Activated CD8-positive, alpha-beta memory T cell treated with anti-CD3 and anti-CD28 coated beads, Interleukin-2, amount 50 U/mL, for 1 hour (primary cell): ENCODE measurements around the gene EXOC3L1.
A peak's percentile ranks its signal among the peaks of the same experiment; 100 is the strongest.

Source experiments
- DNase-seq: peaks from one replicate; pipeline ENCODE4 v3.0.0-alpha.2; 2020; ENCODE audit errors: extremely low read depth

The EXOC3L1 gene, protein sequence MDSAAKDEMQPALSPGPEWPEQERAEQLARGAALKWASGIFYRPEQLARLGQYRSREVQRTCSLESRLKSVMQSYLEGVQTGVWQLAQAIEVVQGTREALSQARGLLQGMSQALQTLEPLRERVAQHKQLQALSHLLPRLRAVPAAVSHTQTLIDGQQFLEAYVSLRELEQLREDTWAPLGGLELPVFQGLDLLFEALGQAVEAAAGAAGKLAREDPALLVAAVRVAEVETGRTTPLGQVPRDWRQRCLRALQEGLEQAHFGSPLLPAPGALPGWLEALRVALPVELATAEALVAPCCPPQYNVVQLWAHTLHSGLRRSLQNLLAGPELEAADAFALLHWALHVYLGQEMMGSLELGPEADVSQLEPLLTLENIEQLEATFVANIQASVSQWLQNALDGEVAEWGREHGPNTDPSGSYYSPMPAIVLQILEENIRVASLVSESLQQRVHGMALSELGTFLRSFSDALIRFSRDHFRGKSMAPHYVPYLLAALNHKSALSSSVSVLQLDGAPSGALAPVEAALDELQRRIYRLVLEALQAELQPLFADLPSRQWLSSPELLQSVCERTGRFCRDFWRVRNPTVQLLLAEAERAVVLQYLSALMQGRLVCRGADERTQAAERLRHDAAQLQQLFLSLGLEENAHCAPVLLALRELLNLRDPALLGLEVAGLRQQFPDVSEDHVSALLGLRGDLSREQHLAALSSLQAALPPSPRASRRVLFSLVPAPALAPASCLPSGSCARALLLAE

DNA sequence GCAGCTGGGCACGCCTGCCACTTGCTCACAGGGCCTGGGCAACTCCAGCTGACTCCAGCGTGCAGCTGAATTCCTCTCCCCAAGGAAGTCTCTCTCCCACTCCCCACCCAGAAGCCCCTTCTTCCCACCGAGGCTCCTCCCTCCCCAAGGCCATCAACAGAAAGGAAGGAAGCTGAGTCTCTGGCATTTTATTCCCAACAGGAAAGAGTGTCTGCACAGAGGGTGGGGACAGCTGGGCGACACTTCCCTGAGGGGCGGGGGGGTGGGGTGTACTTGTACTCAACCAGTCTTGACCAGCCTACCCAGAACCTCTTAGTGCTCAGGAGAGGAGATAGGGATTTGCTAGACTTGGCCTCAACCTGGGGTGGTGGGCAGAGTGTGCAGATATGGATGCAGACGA, at the start of gene EXOC3L1:
Gene EXOC3L1 (minus strand): TSS at position 96 of the 400 bp plus-strand sequence. CDS start 460 bp downstream, outside the sequence.
- no peak for DNase-seq

DNA sequence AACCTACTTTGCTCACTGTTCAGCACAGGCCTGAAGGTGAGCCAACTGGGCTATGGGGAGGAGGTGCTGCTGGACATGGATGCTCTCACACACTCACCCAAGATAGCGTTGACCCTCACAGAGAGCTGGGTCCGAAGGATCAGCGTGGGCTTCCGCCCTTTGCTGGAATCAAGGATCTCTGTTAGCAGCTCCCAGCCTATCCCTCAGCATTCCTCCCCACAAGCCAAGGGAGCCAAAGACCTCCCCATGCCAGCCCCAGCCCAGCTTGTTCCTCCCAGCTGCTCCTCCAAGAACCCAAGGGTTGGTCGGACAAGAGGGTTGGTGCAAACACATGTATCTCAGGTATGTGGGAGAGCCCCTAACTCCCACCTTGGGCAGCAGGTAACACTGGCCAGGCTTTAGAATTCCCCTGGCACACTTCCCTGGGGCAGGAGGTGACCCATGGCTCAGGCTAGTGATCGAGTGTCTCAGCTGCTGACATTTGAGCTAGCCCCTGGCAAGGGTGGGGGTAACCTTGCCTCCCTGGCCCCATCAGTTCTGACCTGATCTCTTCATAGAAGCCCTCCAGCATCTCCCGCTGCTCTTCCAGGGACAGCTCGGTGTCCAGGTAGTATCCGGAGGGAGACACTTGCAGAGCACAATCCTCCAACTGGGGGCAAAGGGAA, 49.0 kb upstream of the EXOC3L1 start:
- DNase-seq, result no peak

DNA sequence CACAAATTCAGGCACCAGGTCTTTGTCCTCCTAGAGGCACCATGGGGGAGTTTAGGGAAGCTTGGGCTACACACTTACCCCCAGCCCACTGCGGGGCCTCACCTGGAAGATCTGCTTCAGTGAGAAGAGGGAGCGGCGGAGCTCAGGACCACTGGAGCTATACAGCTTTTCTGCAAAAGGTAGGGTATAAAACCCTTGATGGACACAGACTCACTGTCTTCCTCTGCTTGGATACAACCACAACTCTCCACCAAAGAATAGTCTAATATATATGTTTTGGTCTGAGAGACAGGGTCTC, 48.3 kb upstream of the EXOC3L1 start:
- DNase-seq, result no peak

DNA sequence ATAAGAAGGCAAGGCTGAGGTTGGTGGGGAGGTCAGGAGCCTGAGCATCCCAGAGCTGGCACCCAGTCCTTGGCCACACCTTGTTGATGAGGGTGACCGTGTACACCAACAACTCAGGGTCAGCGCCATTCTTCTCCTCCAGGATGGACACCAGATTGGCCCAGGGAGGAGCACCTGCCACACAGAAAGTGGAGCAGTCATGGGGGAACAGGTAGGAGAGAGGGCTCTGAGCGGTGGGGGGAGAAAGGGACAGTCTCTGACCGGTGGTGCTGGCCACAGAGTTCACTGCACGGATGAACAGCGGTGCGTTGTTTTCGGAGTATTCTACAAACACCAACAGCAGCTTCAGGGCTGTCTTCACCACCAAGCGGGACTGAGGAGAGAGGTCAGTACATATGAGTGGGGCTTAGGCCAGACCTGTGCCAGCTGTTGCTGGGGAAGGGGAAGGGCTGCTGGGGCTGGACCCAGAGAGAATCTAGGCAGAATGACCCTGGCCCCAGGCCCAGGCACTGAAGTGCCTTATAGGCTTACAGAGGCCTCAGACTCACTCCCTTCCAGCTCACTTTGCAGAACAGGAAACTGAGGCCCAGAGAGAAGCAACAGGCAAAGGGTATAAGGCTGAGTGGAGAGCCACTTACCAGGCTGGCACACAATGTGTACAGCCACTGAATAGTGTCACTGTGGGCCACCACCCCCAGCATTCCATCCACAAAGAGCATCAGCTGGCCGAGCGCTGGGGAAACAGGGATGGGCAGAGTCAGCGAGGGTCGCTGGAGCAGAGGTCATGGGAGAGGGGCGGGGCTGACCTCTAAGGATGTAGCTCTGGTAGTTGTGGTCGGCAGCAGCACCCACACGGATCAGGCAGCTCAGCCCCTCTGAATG, 47.7 kb upstream of the EXOC3L1 start:
- DNase-seq, result no peak

DNA sequence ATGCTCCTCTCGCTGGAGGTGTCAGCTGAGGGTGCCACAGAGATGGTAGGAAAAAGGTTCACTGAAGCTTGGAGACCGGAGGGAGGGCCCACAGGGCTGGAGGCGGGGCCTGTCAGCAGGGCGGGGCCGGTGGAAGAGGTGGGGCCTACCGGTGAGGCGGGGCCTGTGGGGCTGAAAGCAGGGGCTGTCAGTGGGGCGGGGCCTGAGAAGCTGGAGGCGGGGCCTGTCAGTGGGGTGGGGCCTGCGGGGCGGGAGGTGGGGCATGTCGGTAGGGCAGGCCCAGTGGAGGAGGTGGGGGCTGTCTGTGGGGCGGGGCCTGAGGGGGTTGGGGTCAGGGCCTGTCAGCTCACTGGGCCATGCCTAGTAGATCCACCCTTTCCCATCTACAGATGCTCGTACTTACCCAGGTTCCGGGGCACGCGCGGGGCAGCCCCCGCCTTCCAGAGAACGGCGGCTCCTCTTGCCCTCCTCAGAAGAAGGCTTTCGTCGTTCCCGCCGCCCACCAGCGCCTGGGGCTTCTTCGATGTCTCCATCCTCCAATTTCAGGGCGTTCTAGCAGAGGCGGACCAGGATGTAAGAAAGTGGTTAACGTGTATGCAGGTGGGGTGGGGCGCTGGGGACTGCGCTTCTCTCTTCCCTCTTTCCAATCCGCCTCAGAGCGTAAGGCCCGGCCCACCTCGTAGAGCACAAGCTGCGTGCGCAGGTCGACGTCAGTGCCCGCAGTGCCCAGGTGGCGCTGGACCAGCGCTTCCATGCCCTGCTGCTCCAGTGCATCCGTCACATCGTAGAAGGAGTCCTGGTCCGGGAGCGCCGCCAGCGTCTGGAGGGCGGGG, 46.8 kb upstream of the EXOC3L1 start:
- DNase-seq, result no peak

DNA sequence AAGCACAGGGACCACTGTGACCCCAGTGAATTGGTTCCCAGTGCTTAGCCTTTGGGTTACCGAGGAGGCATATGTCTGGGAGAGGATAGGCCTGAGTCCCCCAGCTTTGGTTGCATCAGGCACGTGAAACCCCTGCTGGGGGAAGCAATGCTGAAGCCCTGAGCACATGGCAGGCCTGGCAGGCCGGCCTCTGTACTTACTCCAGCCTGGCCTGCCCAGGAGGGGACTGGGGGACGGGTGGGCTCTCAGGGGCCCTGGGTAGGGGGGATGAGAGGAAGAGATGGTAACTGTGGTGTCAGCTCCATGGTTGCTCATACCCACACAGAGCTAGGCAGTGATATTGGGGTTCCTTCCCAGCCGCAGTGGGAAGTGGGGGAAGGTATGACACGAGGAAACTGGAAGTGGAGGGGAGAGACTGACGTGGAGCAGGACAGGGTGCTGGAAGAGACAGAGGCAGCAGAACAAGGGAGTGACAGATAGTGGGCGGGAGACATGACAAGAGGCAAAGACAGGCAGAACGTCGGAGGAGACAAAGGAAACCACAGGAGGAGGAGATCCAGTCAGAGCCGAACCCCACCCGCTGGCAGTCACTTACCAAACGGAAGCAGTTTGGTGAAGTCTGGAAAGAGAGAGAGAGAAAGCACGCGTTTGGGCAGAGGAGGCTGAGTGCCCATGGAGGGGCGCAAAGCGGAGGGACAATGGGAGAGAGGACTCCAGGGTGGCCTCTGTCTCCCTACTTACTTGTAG, 46.1 kb upstream of the EXOC3L1 start:
- DNase-seq, result no peak

DNA sequence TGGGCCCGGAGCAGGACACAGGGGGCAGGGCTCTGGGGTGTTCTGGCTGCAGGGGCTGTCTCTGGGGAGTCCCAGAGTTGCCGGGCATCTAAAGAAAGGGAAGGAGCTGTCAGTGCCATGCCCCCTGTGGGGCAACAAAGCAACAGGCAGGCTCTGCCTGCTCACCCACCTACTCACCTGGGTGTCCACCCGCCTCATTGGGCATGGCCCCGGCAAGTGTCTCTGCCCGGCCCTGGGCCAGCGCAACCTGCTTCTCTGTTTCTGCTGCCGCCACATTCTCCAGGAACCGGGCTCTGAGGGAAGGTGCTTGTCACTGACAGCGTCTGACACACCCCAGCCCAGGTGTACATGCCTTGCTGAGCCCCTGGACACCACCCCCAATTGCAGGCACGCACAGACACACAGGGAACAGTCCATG, 44.3 kb upstream of the EXOC3L1 start:
- DNase-seq, result no peak

DNA sequence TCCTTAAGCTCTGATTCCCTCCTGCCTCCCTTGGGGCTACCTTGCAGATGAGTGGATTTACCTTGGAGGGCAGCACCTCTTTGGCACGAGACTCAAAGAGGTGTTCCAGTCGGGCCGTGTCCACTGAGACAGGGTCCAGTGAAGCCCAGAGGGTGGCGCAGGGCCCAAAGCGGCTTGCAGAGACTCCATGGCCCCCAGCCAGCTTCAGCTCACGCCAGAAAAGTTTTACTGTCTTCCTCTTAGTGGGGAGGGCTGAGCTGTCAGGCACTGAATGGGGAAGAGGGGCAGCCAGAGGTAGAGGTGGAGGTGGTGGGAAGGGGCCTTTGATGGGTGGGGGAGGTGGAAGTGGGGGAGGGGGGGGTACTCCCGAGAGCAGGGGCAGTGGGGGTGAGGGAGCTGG, 43.7 kb upstream of the EXOC3L1 start:
- DNase-seq, result no peak

DNA sequence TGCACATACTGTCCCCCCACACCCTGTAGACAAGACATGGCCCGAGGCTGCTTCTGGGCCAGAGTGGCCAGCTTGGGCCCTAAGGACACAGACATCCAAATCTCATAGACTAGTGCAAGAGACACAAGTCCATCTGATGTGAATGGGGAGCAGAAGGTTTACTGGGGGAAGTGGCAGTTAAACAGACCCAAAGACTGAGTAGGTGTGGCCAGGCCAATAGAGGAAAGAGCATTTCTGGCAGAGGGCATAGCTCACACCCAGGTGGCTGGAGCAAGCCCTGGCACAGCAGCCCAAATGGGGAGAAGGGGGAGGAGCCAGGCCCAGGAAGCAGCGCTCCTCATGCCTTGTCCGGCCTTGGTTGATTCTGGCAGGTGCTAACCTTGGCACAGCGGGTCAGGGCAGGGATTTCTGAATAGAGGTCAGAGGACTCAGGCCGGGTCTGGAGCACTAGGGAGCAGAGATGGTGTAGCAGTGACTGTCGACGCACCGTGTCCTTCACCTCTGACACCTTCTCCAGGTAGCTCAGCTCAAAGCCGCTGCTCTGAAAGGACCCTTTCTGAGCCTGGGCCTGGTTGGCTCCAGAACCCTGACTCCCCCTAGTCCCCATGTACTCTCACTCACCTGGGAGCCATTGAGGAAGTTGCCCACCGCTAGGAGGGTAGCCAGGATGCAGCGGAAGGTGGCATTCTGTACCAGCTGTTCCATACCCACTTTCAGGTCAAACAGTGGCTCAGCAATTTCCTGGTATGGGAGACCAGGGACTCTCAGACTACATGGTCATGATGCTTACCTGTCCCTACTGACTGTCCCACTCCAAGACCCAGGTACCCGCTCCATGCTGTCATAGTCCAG, 41.1 kb upstream of the EXOC3L1 start:
- no peak for DNase-seq

DNA sequence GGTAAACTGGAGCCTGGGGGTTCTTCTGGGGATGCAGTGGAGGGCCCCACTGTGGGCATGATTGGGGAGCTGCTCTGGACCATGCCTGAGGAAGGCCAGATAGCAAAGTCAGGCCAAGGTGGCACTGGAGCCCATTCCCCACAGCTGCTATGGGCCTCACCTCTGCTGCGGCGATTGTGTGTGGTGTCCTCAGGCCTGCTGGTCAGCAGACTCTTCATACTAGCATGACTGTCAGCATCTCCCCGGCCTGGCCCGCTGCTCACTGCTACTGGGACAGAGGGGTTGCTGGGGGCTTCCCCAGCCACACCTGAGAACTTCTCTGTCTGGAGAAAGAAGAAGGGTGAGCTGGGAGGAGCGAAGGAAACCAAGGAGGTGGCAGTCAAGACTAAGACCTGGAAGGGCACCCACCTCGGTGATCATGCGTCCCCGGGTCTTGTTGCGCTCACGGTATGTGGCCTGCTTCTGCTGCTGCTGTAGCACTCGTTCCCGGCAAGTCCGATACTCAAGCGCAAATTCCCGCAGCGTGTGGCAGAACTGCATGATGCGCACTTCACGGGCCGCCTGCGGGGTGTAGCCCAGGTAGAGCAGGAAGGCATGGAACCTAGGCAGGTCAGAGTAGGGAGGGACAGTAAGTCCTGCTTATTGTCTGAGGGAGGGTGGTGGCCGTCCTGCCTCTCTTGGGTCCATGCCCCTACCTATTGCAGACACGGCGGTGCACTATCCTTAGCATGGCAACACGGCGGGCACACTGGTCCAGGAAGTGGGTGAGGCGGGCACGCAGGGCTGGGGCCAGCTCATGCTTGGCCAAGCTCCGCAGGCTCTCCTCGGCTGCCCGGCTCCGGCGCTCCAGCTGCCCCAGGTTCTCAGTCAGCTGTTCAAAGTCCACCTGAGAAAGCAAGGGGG, 40.2 kb upstream of the EXOC3L1 start:
- DNase-seq, result no peak

DNA sequence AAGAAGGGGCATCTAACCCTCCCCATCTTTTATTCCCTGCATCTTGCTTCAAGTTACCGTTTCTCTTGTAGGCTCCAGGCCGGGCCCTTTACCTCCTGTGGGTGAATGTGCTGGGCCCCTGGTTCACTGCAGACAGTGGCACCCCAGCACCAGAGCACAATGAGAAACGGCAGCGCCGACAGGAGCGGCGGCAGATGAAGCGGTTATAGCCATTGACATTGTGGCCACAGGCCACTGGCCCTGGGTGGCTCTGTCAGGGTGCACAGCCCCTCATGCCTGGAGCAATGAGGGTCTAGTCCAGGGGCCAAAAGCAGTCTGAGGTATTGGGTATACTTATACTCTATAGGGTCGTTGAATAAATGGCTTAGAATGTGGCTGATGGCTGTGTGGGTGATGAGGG, 39.0 kb upstream of the EXOC3L1 start:
- DNase-seq, result no peak

DNA sequence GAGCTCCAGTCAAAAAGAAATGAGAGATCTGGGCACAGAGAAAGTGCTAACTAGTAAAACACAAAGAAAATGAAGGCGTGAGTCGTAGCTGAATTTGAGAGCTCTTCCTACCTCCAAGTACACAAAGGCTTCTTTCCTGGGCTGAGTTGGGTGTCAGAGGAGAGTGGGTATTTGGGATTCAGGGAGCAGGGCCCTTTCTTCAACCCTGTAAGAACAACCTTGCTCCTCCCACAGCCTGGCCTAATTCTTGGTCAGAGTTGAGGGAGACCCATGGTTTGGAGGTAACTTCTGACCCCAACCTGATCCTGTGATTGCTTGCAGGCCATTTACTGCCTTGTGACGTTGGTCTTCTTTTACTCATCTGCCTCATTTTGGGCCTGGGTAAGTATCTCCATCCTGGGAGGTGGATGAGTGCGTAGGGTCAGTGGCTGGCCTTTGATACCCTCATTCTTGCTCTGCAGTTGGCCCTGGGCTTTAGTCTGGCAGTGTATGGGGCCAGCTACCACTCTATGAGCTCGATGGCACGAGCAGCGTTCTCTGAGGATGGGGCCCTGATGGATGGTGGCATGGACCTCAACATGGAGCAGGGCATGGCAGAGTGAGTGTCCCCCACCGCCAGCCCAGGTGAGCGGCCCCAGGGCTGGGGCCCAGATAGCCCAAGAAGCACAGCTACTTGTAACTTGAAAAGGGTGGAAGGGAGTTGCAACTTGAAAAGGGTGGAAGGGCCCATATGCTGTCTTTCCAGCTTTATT, 38.3 kb upstream of the EXOC3L1 start:
- no peak for DNase-seq

DNA sequence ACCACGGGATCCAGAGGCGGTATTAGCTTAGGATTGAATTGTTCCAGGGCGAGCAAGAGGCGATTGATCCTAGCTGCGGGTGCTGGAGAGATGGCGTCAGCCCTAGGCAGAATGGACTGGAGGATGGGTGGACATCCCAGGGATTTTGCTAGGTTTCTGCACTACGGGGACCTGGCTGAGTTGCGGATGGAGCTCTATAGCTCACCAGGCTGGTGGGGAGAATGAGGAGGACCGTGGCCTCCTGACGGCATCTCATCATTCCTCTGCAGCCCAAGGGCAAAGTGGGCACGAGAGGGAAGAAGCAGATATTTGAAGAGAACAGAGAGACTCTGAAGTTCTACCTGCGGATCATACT, 37.6 kb upstream of the EXOC3L1 start:
- no peak for DNase-seq

DNA sequence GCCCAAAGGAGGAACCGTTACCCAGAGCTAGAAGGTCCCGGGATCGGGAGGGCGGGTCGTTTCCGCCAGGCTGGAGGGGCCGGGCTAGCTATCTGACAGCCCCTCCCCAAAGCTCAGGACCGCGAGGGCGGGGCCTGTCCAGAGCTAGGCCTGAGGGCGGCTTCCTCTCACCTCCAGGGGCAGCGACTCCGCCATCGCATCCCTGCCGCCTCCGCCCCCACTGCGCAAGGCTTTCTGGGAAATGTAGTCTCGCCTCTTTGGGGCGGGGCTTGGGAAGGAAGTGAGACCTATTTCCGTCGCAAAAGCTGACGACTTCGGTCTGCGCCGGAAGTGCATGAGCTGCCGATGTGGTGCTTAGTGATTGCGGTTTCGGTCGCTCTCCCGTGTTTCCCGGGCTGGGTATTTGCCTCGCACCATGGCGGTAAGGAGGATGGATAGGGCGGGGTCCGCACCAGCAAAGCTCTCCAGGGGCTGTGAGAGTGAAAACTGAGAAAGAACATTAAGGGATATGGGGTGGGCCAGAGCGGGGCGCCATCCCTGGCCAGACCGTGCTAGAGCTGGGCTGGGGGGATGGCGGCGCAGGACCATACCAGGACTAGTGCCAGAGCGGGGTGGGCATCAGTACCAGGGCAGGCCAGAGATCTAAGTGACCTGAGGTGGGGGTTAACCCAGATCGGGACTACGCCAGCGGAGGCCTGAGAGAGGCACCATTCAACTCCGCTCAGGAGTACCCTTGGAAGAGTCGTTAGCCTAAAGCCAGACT, 37.0 kb upstream of the EXOC3L1 start, which contains the start of gene TMEM208:
Gene TMEM208 (plus strand): TSS at position 327 of the 763 bp plus-strand sequence. CDS start 89 bp downstream, at position 416.
- DNase-seq, result peak; percentile 88

DNA sequence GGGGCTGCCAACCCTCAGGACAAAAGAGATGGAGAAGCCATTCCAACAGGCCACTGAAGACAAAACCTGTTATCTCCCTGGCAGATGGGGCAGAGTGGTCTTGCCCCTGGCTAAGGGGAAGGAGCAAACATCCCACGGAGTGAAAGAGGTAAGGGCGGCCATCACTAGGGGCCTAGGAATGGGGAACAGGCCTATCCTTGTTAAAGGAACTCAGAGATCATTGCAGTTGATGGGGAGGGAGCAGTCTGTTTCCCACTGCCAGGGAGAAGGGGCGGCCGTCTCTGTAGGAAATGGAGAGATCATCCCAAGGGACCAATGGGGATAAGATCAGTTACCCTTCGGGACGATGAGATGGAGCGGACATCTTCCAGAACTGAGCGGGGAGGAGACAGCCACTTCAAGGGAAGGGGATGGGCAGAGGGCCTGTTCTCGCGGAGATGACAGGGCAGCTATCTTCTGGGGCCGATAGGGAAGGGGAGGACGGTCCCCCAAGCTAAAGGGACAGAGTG, 36.4 kb upstream of the EXOC3L1 start:
- no peak for DNase-seq

DNA sequence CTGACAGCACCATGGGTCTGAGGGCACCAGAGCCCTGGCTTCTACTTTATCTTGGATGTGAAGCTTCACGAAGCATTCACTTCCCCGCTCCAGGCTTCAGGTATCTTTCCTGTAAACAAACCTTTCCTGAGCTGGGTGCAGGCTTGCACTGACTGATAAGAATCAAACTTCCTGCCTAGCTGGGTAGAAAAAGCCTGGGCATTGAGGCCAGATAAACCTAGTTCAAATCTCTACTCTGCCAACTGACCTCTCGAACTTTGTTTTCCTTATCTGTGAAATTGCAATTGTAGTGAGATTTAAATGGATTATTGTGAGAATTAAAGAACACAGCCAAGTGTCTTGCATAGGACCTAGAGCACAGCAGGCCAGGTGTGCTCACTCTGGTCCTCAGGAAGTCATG, 34.1 kb upstream of the EXOC3L1 start:
- DNase-seq, result no peak
